ENCODE data around the gene EPAS1. TPM values are rescaled to one million over a fixed set of nuclear protein-coding genes. Genes with fewer than 3 reads are reported as not detected.
"Not testable (repeated sequence)": the region's sequence is repeated elsewhere in the genome, so short reads cannot be mapped to it uniquely, and the experiment has no call there.

EPAS1 gene
- total RNA-seq, 1 donor from 2014 or later: 0.15 TPM

GRCh38 chr2:46394649-46395510, 97.7 kb downstream of the EPAS1 start:
- H3K4me2 ChIP-seq: no peak overlapping the region
- H3K36me3 Mint-ChIP-seq: no peaks in the 10 kb centered on the region
- H3K27ac Mint-ChIP-seq: no peak overlapping the region
- no peaks in the 10 kb centered on the region for H3K9me3 Mint-ChIP-seq
- no peaks in the 10 kb centered on the region for H3K9me3 ChIP-seq (ENCODE audit: low read depth)
- H3K36me3 ChIP-seq: no peaks in the 10 kb centered on the region
- H3K27ac ChIP-seq: no peak overlapping the region
- H3K27me3 ChIP-seq: no peaks in the 10 kb centered on the region
- H3K4me1 Mint-ChIP-seq: no peaks in the 10 kb centered on the region
- no peaks in the 10 kb centered on the region for H4K20me1 ChIP-seq (ENCODE audit: low read depth)
- no peaks in the 10 kb centered on the region for H3K79me2 ChIP-seq (ENCODE audit: low read depth)
- TF ChIP-seq EZH2 (IDR thresholded peaks at IDR 0.05): no peak
- no peak for TF ChIP-seq EZH2phosphoT487 (IDR thresholded peaks at IDR 0.05)
- no peak for TF ChIP-seq CTCF (IDR thresholded peaks at IDR 0.05)
- H3K4me3 Mint-ChIP-seq: no peak overlapping the region
- no peaks in the 10 kb centered on the region for H3K4me1 ChIP-seq
- no peaks in the 10 kb centered on the region for H3F3A ChIP-seq (ENCODE audit: low read depth)
- no peak overlapping the region for H3K9ac ChIP-seq
- no peaks in the 10 kb centered on the region for H3K27me3 Mint-ChIP-seq (ENCODE audit: insufficient read depth, low read depth)
- H2AFZ ChIP-seq (replicated peaks): no peak overlapping the region
- no peak overlapping the region for H3K4me3 ChIP-seq
- no peak for DNase-seq (ENCODE audit: low spot score)

GRCh38 chr2:46395730-46396129, 98.5 kb downstream of the EPAS1 start:
- not testable (repeated sequence) for H3K4me2 ChIP-seq; H3K9me3 Mint-ChIP-seq; H3K36me3 ChIP-seq; H3K4me3 ChIP-seq; H3K36me3 Mint-ChIP-seq; H3K4me1 ChIP-seq; H3K9me3 ChIP-seq (ENCODE audit: low read depth); H3K4me1 Mint-ChIP-seq; H2AFZ ChIP-seq (replicated peaks); H3K27me3 Mint-ChIP-seq (ENCODE audit: insufficient read depth, low read depth); H3F3A ChIP-seq (ENCODE audit: low read depth); H3K9ac ChIP-seq; H3K27ac ChIP-seq; H4K20me1 ChIP-seq (ENCODE audit: low read depth); H3K27me3 ChIP-seq; H3K79me2 ChIP-seq (ENCODE audit: low read depth); H3K27ac Mint-ChIP-seq; H3K4me3 Mint-ChIP-seq; DNase-seq (ENCODE audit: low spot score)

GRCh38 chr2:46400016-46400415, 102.8 kb downstream of the EPAS1 start:
- no peak overlapping the region for H3K4me3 Mint-ChIP-seq
- no peaks in the 10 kb centered on the region for H3K36me3 Mint-ChIP-seq
- TF ChIP-seq CTCF (IDR thresholded peaks at IDR 0.05) (no peak), EZH2phosphoT487 (IDR thresholded peaks at IDR 0.05) (no peak), EZH2 (IDR thresholded peaks at IDR 0.05) (no peak)
- no peaks in the 10 kb centered on the region for H3K9me3 Mint-ChIP-seq
- H3K4me3 ChIP-seq: no peak overlapping the region
- H3K4me1 ChIP-seq: no peaks in the 10 kb centered on the region
- H3K36me3 ChIP-seq: no peaks in the 10 kb centered on the region
- H2AFZ ChIP-seq (replicated peaks): no peak overlapping the region
- no peak overlapping the region for H3K9ac ChIP-seq
- no peaks in the 10 kb centered on the region for H3K27me3 ChIP-seq
- H3K79me2 ChIP-seq (ENCODE audit: low read depth): no peaks in the 10 kb centered on the region
- DNase-seq (ENCODE audit: low spot score): no peak
- no peaks in the 10 kb centered on the region for H3K4me1 Mint-ChIP-seq
- H3K27ac ChIP-seq: no peak overlapping the region
- peaks cover 3% of the 10 kb centered on the region for H3K27me3 Mint-ChIP-seq (ENCODE audit: insufficient read depth, low read depth)
- H3K4me2 ChIP-seq: no peak overlapping the region
- H3K27ac Mint-ChIP-seq: no peak overlapping the region
- H4K20me1 ChIP-seq (ENCODE audit: low read depth): no peaks in the 10 kb centered on the region
- no peaks in the 10 kb centered on the region for H3F3A ChIP-seq (ENCODE audit: low read depth)
- no peaks in the 10 kb centered on the region for H3K9me3 ChIP-seq (ENCODE audit: low read depth)

GRCh38 chr2:46402874-46403273, 105.7 kb downstream of the EPAS1 start:
- Histone ChIP-seq H3K9ac (no peak overlapping the region), H3F3A (ENCODE audit: low read depth) (no peaks in the 10 kb centered on the region), H3K4me2 (no peak overlapping the region), H3K9me3 (ENCODE audit: low read depth) (no peaks in the 10 kb centered on the region), H3K4me3 (no peak overlapping the region), H3K36me3 (no peaks in the 10 kb centered on the region), H3K27me3 (no peaks in the 10 kb centered on the region), H3K4me1 (no peaks in the 10 kb centered on the region), H3K79me2 (ENCODE audit: low read depth) (no peaks in the 10 kb centered on the region), H4K20me1 (ENCODE audit: low read depth) (no peaks in the 10 kb centered on the region), H3K27ac (no peak overlapping the region), H2AFZ (replicated peaks) (no peak overlapping the region)
- H3K4me3 Mint-ChIP-seq: no peak overlapping the region
- H3K36me3 Mint-ChIP-seq: no peaks in the 10 kb centered on the region
- H3K27ac Mint-ChIP-seq: no peak overlapping the region
- no peak for DNase-seq (ENCODE audit: low spot score)
- TF ChIP-seq EZH2 (IDR thresholded peaks at IDR 0.05) (no peak), EZH2phosphoT487 (IDR thresholded peaks at IDR 0.05) (no peak), CTCF (IDR thresholded peaks at IDR 0.05) (no peak)
- no peaks in the 10 kb centered on the region for H3K4me1 Mint-ChIP-seq
- no peaks in the 10 kb centered on the region for H3K9me3 Mint-ChIP-seq
- H3K27me3 Mint-ChIP-seq (ENCODE audit: insufficient read depth, low read depth): peaks cover 6% of the 10 kb centered on the region
